GM19455 (cell line): ENCODE results near the gene ZDHHC16.
"Not testable (repeated sequence)": the region's sequence is repeated elsewhere in the genome, so short reads cannot be mapped to it uniquely, and the experiment has no call there.

Experiments used
- ATAC-seq: cut with Tn5 transposase; IDR thresholded peaks from one replicate; pipeline ENCODE4 v1.9.1; 2021; ENCODE audit not compliant: unreplicated experiment

Gene ZDHHC16

DNA sequence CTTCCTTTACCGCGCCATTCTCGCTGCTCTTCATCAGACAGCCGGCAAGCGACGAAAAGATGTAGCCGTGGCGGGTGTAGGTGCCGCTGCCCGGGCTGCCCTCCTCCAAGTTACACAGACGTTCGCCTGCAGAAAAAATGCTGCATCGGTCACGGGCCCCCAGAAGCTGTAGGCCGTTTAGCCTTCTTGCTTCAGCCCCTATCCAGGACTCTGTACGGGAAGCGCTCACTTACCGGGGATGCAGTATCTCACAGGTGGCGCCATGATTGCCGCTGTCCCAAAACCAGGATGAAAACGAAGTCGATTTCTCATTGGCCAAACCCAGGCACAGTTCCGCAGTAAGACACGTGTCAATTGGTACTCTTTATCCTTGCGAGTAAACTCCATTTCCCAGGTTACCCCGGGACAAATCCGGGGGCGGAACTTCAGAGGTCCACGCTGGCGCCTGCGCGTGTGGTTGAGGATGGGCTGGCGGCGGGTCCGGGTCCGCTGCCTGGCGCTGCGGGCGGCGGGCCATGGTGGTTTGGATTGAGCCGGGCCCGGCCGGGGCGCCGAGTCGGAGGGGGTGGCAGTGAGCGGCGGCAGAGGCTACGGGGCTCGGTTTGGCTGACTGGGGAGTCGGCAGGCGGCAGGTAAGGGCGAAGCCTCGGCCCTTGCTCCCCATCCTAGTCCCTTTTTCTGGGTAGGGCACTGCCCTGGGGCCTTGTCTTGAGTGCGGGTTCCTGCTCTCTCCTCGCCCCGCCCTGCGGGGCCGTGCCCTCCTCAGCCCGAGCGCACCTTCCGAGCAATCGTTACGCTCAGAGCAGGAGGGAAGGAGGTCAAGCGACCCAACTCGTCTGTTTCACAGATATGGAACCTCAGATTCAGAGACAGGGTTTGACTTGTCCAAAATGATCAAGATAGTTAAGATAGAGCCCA lies at the start of gene ZDHHC16, which contains the start of gene EXOSC1:
ZDHHC16 (plus strand) TSS at position 454 of the 918 bp plus-strand sequence. CDS start 5,501 bp downstream, outside the sequence.
EXOSC1 (minus strand) TSS at position 285 of the 918 bp plus-strand sequence; CDS start at position 264, 21 bp downstream.
- peak; percentile 94 for ATAC-seq

GRCh38 chr10:97399843-97400545 lies 46.0 kb upstream of the ZDHHC16 start:
- no peak for ATAC-seq

GRCh38 chr10:97400665-97401454 lies 45.1 kb upstream of the ZDHHC16 start, which contains the start of gene RRP12:
RRP12 (minus strand) TSS chr10:97401340; CDS start chr10:97401231, 109 bp downstream.
- ATAC-seq, result peak; percentile 95

DNA sequence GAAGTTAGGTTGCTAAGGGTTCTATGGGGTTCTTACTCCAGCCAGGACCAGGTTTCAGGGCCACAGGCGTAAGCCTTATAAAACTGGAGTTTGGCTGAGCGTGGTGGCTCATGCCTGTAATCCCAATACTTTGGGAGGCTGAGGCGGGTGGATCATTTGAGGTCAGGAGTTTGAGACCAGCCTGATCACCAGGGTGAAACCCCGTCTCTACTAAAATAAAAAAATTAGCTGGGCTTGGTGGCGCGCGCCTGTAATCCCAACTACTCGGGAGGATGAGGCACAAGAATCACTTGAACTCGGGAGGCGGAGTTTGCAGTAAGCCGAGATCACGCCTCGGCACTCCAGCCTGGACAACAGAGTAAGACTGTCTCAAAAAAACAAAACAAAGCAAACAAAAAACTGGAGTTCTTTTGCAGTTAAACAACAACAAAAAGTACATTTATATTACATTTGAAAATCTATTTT lies 44.5 kb upstream of the ZDHHC16 start:
- no peak for ATAC-seq

DNA sequence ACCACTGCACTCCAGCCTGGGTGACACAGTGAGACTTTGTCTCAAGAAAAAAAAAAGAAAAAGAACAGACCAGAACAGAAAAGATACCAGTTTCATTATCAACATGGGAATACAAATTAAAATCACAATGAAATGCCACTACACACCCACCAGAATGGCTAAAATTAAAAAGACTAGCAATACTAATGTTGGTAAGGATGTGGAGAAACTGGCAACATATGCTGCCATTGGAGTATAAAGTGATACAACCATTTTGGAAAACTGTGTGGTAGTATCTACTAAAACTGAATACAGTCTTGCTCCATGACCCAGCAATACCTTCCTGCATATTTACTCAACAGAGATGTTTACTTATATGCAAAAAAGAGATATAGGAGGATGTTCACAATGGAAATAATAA lies 41.9 kb upstream of the ZDHHC16 start:
- no peak for ATAC-seq

DNA sequence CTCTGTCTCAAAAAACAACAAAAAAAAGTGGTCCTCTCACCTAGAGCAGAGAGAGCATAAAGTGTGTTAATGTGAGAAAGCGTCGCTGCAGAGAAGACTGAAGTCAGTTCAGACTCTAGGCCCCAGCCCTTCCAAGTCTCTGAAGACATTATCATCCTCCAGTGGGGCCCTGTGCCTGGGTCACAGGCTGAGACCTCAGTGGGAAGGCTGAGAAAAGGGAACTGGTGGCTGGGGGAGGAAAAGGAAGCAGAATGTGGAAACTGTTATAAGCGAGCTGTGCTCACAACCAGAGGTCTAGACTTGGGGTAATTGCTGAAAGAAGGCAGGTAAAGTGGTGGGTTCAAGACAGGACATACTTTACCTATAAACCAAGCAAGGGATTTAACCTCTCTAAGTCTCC lies 39.9 kb upstream of the ZDHHC16 start:
- no peak for ATAC-seq

- not testable (repeated sequence) for ATAC-seq
Observed at GRCh38 chr10:97406483-97406882, 39.5 kb upstream of the ZDHHC16 start.

- peak; percentile 84 for ATAC-seq
Observed at GRCh38 chr10:97407211-97407951, 38.6 kb upstream of the ZDHHC16 start.

GRCh38 chr10:97407952-97408248 lies 38.1 kb upstream of the ZDHHC16 start:
- no peak for ATAC-seq

GRCh38 chr10:97408496-97408992 lies 37.4 kb upstream of the ZDHHC16 start:
- ATAC-seq, result no peak

- no peak for ATAC-seq
Observed at GRCh38 chr10:97411406-97411805, 34.6 kb upstream of the ZDHHC16 start.

- no peak for ATAC-seq
Observed at GRCh38 chr10:97412891-97413304, 33.1 kb upstream of the ZDHHC16 start.

DNA sequence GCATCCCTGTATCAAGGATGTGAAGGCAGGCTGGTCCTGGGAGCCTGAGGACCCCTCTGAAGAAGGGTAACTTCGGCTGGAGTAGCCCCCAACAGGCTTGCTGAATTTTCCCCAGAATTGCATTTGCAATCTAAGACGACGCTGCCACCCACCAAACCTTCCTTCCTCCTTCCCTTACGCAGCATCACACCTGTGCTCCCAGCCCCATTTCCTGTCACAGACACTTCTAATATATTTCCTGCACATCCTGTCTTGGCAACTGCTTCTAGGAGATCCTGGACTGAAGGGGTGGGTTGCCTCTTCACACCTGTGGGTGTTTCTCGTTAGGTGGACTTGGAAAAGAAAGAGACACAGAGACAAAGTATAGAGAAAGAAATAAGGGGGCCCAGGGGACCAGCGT lies 29.4 kb upstream of the ZDHHC16 start:
- no peak for ATAC-seq

- not testable (repeated sequence) for ATAC-seq
Observed at GRCh38 chr10:97423757-97424098, 22.2 kb upstream of the ZDHHC16 start.

- peak; percentile 85 for ATAC-seq
Observed at GRCh38 chr10:97425964-97426775, 19.8 kb upstream of the ZDHHC16 start, which contains the start of gene PGAM1. PGAM1 (plus strand) TSS chr10:97426191; CDS start chr10:97426308, 117 bp downstream.

DNA sequence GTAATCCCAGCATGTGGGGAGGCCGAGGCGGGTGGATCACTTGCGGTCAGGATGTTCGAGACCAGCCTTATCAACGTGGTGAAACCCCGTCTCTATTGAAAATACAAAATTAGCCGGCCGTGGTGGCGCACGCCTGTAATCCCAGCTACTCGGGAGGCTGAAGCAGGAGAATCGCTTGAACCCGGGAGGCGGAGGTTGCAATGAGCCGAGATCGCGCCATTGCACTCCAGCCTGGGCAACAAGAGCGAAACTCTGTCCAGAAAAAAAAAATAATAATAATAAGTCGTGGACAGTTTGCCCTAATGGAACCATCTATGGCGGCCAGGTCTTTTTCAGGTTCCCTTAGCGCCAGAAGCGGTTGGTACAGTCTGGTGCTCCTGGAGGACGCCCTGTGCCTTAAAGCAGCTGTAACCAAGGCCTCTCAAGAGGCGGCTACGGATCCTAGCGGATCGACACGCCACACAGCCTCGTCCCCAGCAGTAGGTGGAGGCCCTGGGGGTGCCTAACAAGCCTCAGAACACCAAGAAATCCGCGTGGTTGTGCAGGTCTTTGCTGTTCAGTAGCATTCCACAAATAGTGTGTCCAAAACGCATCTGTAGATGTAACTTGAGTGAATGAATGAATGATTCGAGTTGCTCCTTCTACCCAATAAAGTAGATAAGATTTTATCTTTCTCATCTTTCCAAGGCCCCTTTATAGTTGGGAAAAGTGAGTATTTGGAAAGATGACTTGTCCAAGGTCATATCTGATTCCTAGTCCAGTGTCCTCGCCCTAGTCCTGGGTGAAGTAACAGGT lies 19.0 kb upstream of the ZDHHC16 start:
- ATAC-seq, result no peak

DNA sequence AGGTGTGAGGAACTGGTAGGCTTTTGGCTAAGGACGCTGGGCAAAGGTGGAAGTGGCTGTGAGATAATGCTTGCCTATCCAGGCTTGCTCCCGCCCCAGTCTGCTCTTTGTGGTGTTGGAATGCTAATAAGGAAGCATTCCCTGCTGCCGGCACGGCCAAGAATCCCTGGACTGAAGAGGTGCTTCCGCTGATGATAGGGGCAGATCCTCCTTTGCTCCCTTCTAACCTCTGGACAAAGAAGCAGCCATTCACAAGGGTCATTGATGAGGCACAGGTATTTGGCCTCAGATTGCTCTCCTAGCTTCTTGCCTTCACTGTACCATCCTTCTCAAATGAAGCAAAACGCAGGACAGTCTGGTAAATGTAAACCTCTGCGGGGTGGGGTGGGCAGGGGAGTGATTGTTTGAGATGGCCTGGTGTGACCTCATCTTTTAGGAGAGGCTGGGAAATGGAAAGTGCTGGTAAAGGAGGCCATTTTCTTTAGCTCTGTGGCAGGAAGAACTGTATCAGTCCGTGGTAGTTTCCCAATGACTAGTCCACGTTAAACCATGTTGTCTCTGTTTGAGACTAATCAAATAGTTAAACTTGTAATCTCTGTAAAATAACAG lies 18.3 kb upstream of the ZDHHC16 start:
- no peak for ATAC-seq

DNA sequence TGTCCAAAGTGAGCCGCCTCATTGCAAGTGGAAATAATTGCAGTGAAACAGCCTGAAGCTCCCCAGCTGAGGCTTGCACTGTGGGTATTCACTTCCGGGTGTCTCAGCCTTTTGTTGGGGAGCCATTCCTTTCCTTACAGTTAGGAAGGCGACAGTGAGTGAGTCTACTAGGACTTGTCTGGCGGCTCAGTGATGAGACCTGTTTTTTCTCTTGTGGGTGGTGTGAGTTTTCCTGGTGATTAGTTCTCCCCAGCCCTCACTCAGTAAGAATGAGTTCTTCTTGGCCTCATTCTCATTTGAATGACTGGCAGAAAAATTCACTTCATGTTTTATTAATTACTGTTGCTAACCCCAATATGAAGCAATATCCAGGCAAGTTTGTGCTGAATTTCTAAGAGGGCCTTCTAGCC lies 17.4 kb upstream of the ZDHHC16 start:
- ATAC-seq, result no peak
